ENCODE data around the gene FAM83G.
"Not testable (repeated sequence)": the region's sequence is repeated elsewhere in the genome, so short reads cannot be mapped to it uniquely, and the experiment has no call there.

The FAM83G gene

DNA sequence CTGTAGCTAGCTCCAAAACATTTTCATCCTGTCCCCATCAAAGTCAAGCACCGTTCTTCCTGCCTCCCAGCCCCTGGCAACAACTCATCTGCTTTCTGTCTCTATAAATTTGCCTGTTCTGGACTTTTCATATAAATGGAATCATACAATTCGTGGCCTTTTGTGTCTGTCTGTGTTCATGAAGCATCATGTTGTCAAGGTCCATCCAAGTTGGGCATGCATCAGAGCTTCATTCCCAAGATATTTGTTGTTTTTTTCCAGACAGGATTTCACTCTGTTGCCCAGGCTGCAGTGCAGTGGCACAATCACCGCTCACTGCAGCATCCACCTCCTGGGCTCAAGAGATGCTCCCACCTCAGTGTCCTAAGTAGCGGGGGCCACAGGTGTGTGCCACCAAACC is 46.7 kb downstream of the FAM83G start:
- no peak for TF ChIP-seq ZNF140 (tag by site-specific recombination; IDR thresholded peaks at IDR 0.05)
- no peak for TF ChIP-seq ZNF571 (tag by site-specific recombination; IDR thresholded peaks at IDR 0.05)
- POLR2A ChIA-PET = no interaction called here
- CTCF ChIA-PET = interaction anchor here (0.6 to 1.7 kb wide), 4 partner anchors 14 to 332 kb away, joined by 3 to 4 read pairs (median 3); no protein-coding TSS in a partner anchor

DNA sequence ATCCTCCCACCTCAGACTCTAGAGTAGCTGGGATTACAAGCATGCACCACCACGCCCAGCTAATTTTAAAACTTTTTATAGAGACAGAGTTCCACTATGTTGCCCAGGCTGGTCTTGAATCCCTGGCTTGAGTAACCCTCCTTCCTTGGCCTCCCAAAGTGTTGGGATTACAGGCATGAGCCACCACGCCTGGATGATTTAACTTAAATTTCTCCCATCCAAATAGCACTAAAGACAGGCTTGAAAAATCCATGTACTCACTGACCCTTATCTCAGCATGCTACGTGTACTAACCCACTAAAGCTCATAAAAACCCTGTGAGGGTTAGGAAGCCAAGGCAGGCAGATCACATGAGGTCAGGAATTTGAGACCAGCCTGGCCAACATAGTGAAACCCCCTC is 48.0 kb downstream of the FAM83G start:
- POLR2A ChIA-PET = no interaction called here
- no peaks in the 10 kb centered on the region for H3K9me3 ChIP-seq (ENCODE audit: control insufficient read depth, insufficient read depth, low read depth, low read length)
- H3K36me3 ChIP-seq (ENCODE audit: control insufficient read depth in 2 of 2, insufficient read depth in 1 of 2, low read length in 2 of 2) = no peaks in the 10 kb centered on the region
- CTCF ChIA-PET = no interaction called here
- no peaks in the 10 kb centered on the region for H3K4me1 ChIP-seq (ENCODE audit: control insufficient read depth, insufficient read depth, low read length)
- no peak overlapping the region for H3K27ac ChIP-seq (ENCODE audit: extremely low read depth, low read depth, low read length)
- TF ChIP-seq ZNF658 (tag by site-specific recombination; IDR thresholded peaks at IDR 0.05) = no peak
- TF ChIP-seq ZNF555 (tag by site-specific recombination; conservative IDR thresholded peaks at IDR 0.05) = no peak
- no peak for TF ChIP-seq ZFP37 (tag by site-specific recombination; IDR thresholded peaks at IDR 0.05)
- no peak overlapping the region for H3K4me3 ChIP-seq (ENCODE audit: low read depth, low read length)

More for the DNA sequence above, 46.7 kb downstream of the FAM83G start:
- Histone ChIP-seq H3K4me1 (ENCODE audit: control insufficient read depth, insufficient read depth, low read length) (no peaks in the 10 kb centered on the region), H3K4me3 (ENCODE audit: low read depth, low read length) (no peak overlapping the region), H3K9me3 (ENCODE audit: control insufficient read depth, insufficient read depth, low read depth, low read length) (no peaks in the 10 kb centered on the region), H3K27ac (ENCODE audit: extremely low read depth, low read depth, low read length) (no peak overlapping the region), H3K36me3 (ENCODE audit: control insufficient read depth in 2 of 2, insufficient read depth in 1 of 2, low read length in 2 of 2) (no peaks in the 10 kb centered on the region)

DNA sequence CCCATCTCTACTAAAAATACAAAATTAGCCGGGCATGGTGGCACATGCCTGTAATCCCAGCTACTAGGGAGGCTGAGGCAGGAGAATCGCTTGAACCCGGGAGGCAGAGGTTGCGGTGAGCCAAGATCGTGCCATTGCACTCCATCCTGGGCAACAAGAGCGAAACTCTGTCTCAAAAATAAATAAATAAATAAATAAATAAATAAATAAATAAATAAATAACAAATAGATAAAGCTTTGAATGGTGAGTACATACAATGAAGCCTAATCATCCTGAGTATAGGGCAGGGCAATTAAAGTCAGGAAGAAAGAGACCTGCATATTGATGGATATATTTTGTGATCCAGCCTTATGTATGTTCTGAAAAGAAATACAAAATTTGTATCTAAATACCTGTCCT is 48.5 kb downstream of the FAM83G start:
- H3K27ac ChIP-seq (ENCODE audit: extremely low read depth, low read depth, low read length); H3K4me3 ChIP-seq (ENCODE audit: low read depth, low read length); POLR2A ChIA-PET; H3K9me3 ChIP-seq (ENCODE audit: control insufficient read depth, insufficient read depth, low read depth, low read length); CTCF ChIA-PET; H3K4me1 ChIP-seq (ENCODE audit: control insufficient read depth, insufficient read depth, low read length); H3K36me3 ChIP-seq (ENCODE audit: control insufficient read depth in 2 of 2, insufficient read depth in 1 of 2, low read length in 2 of 2): not testable (repeated sequence)
- TF ChIP-seq ZNF664 (tag by site-specific recombination; IDR thresholded peaks at IDR 0.05) = peak; percentile 81
- peak; percentile 84 for TF ChIP-seq ZNF623 (tag by site-specific recombination; IDR thresholded peaks at IDR 0.05)
- TF ChIP-seq SP3 (tag by site-specific recombination; IDR thresholded peaks at IDR 0.05) = peak; percentile 13; the same call in 1 of the 2 replicates
- 0 out of 2 replicates have a peak, but pooled peaks have one; percentile 22 for TF ChIP-seq ZBTB21 (tag by site-specific recombination; IDR thresholded peaks at IDR 0.05)
- TF ChIP-seq ZNF202 (tag by site-specific recombination; IDR thresholded peaks at IDR 0.05; ENCODE audit: borderline replicate concordance) = peak; percentile 94
- TF ChIP-seq ZNF433 (tag by site-specific recombination; IDR thresholded peaks at IDR 0.05; ENCODE audit: low read depth) = peak; percentile 92
- TF ChIP-seq ZNF558 (tag by site-specific recombination; IDR thresholded peaks at IDR 0.05) = peak; percentile 77
- peak; percentile 68; the same call in 1 of the 2 replicates for TF ChIP-seq ZNF514 (tag by site-specific recombination; IDR thresholded peaks at IDR 0.05)
- TF ChIP-seq ZNF791 (tag by site-specific recombination; IDR thresholded peaks at IDR 0.05) = peak; percentile 85
- TF ChIP-seq ZNF138 (tag by site-specific recombination; IDR thresholded peaks at IDR 0.05; ENCODE audit: borderline replicate concordance) = 0 out of 2 replicates have a peak, but pooled peaks have one; percentile 84
- peak; percentile 81; the same call in 1 of the 2 replicates for TF ChIP-seq GFI1B (tag by site-specific recombination; IDR thresholded peaks at IDR 0.05)
- peak; percentile 87; the same call in 1 of the 2 replicates for TF ChIP-seq ZNF19 (tag by site-specific recombination; IDR thresholded peaks at IDR 0.05; ENCODE audit: low read depth)
- TF ChIP-seq ZNF560 (tag by site-specific recombination; IDR thresholded peaks at IDR 0.05; ENCODE audit: borderline replicate concordance) = peak; percentile 94; the same call in 1 of the 2 replicates
- TF ChIP-seq ZBTB1 (tag by site-specific recombination; IDR thresholded peaks at IDR 0.05) = 0 out of 2 replicates have a peak, but pooled peaks have one; percentile 57
- peak; percentile 90 for TF ChIP-seq ZNF426 (tag by site-specific recombination; IDR thresholded peaks at IDR 0.05)
- TF ChIP-seq ZNF610 (tag by site-specific recombination; IDR thresholded peaks at IDR 0.05; ENCODE audit: borderline replicate concordance) = 0 out of 2 replicates have a peak, but pooled peaks have one; percentile 42
- TF ChIP-seq ZFP37 (tag by site-specific recombination; IDR thresholded peaks at IDR 0.05) = 0 out of 2 replicates have a peak, but pooled peaks have one; percentile 31
- TF ChIP-seq KLF7 (tag by site-specific recombination; IDR thresholded peaks at IDR 0.05; ENCODE audit: borderline replicate concordance) = peak; percentile 73; the same call in 1 of the 2 replicates
- TF ChIP-seq ZNF354C (tag by site-specific recombination; IDR thresholded peaks at IDR 0.05; ENCODE audit: borderline replicate concordance, low read depth) = 0 out of 2 replicates have a peak, but pooled peaks have one; percentile 59
- peak; percentile 95 for TF ChIP-seq ZNF394 (tag by site-specific recombination; IDR thresholded peaks at IDR 0.05; ENCODE audit: borderline replicate concordance)
- 0 out of 2 replicates have a peak, but pooled peaks have one; percentile 30 for TF ChIP-seq ZNF24 (tag by site-specific recombination; IDR thresholded peaks at IDR 0.05)
- TF ChIP-seq, protein P1, sequence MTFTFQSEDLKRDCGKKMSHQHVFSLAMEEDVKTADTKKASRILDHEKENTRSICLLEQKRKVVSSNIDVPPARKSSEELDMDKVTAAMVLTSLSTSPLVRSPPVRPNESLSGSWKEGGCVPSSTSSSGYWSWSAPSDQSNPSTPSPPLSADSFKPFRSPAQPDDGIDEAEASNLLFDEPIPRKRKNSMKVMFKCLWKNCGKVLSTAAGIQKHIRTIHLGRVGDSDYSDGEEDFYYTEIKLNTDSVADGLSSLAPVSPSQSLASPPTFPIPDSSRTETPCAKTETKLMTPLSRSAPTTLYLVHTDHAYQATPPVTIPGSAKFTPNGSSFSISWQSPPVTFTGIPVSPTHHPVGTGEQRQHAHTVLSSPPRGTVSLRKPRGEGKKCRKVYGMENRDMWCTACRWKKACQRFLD (tag by site-specific recombination; IDR thresholded peaks at IDR 0.05) = 0 out of 2 replicates have a peak, but pooled peaks have one; percentile 58
- TF ChIP-seq ZBTB8A (tag by site-specific recombination; IDR thresholded peaks at IDR 0.05) = peak; percentile 75
- peak; percentile 89; the same call in 1 of the 2 replicates for TF ChIP-seq ZNF404 (tag by site-specific recombination; IDR thresholded peaks at IDR 0.05)
- TF ChIP-seq ZNF140 (tag by site-specific recombination; IDR thresholded peaks at IDR 0.05) = peak; percentile 88
- 0 out of 2 replicates have a peak, but pooled peaks have one; percentile 28 for TF ChIP-seq RBAK (tag by site-specific recombination; IDR thresholded peaks at IDR 0.05)
- peak; percentile 75; the same call in 1 of the 2 replicates for TF ChIP-seq ZNF292 (tag by site-specific recombination; IDR thresholded peaks at IDR 0.05; ENCODE audit: borderline replicate concordance, low read depth)
- TF ChIP-seq ZNF530 (tag by site-specific recombination; IDR thresholded peaks at IDR 0.05; ENCODE audit: low read depth) = peak; percentile 73; the same call in 1 of the 2 replicates
